ENCODE measurements around the gene LRRN3.

DNA sequence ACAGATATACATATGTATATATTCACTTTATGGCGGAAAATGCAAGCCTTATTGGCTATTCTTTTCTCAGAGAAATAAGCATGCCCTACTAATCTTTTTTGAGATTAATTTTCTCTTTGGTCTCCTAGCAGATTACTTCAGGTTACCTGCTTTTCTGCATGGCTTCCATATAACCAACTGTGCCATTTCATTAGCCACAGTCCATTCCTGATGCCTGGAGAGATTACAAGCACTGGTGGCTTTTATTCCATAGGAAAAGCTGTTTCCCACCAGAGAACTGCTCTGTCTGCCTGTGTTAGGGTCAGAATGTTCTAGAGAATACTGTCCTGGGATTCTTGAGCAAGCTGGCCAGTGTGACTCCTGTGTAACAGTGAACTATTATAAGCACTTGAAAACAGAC lies 59.8 kb downstream of the LRRN3 start:
- TF ChIP-seq, protein P1, sequence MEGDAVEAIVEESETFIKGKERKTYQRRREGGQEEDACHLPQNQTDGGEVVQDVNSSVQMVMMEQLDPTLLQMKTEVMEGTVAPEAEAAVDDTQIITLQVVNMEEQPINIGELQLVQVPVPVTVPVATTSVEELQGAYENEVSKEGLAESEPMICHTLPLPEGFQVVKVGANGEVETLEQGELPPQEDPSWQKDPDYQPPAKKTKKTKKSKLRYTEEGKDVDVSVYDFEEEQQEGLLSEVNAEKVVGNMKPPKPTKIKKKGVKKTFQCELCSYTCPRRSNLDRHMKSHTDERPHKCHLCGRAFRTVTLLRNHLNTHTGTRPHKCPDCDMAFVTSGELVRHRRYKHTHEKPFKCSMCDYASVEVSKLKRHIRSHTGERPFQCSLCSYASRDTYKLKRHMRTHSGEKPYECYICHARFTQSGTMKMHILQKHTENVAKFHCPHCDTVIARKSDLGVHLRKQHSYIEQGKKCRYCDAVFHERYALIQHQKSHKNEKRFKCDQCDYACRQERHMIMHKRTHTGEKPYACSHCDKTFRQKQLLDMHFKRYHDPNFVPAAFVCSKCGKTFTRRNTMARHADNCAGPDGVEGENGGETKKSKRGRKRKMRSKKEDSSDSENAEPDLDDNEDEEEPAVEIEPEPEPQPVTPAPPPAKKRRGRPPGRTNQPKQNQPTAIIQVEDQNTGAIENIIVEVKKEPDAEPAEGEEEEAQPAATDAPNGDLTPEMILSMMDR (IDR thresholded peaks at IDR 0.05; ENCODE audit: insufficient read depth, low read depth, low read length): no peak
- TF ChIP-seq EZH2 (IDR thresholded peaks at IDR 0.05; ENCODE audit: insufficient read depth, low read length): no peak
